ENCODE measurements around the gene JUP.

The JUP gene

GRCh38 chr17:41806685-41807445 is 20.4 kb upstream of the JUP start:
- FAIRE-seq = no peak

- no peak for FAIRE-seq
These were observed 16.8 kb upstream of the JUP start for GRCh38 chr17:41803049-41804020.

GRCh38 chr17:41801374-41802271 is 15.1 kb upstream of the JUP start:
- FAIRE-seq = peak; percentile 19

GRCh38 chr17:41800601-41801373 is 14.3 kb upstream of the JUP start:
- FAIRE-seq = no peak

GRCh38 chr17:41799366-41799765 is 12.9 kb upstream of the JUP start:
- FAIRE-seq = no peak

DNA sequence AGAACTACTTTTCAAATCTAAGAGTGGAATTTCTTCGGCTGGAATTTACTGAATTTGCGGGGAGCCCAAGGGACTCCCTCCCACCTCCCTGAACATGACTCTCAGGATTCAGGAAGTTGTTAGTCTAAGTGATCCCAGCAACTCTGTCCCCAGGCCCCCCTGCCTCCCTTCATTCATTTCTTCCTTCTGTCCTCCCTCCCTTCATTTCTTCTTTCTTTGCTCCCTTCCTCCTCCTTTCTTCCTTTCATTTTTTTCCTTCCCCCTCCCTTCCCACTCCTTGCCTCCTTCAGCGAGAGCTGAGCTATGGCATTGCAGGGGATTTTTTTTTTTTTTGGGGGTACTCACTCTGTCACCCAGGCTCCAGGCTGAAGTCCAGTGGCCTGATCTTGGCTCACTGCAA is 10.9 kb upstream of the JUP start:
- FAIRE-seq = no peak

- no peak for FAIRE-seq
These were observed 9.8 kb upstream of the JUP start for GRCh38 chr17:41796121-41796895.

DNA sequence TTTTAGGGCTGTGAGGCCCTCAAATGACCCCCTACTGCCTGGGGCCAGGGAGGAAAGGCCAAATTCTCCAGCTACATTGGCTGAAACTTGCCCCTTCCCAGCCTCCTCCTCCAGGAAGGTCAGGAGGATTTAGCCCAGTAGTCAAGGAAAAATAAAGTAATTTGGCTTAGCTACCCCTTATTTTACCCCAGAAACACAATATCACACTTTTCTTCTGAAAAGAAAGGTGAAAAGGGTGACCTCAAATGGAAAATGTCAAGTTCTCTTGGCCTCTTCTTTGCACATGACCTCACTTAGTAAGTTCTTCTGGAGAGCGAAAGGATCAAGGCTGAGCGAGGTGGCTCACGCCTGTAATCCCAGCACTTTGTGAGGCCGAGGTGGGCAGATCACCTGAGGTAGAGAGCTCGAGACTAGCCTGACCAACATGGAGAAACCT is 8.0 kb upstream of the JUP start:
- FAIRE-seq = no peak

DNA sequence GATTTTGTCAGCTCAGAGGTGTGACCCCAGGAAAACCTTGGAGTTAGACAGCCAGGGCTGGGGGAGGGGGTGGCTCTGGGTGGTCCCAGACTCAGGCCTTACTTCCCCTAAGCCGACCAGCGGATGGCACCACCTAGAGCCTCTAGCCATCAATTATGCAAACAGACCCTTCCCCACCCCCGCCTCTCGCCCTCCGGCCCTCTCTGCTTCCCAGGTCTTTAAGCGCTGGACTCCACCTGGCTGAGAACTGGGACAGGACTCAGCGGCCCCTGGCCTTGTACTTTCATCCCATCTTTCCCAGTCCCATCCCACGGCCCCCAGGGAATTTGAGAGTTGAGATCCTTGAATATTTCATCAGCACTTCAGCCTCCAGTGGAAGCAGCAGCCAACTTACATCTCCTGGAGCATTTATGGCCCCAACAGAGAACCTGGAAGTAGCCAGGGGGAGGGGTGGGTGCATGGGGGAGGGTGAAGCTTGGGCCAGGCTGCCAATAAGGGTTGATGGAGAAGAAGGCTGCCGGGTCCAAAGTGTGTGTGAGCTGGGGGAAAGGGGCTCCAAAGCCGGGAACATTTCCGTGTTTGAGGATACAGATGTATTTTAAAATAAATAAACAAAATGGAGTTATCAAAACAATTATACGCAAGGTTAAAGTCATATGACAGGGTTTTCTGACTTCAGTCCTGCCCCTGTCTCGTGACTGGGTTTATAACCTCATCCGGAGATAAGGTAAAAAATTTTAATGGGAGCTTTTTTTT is 7.5 kb upstream of the JUP start:
- FAIRE-seq = no peak

DNA sequence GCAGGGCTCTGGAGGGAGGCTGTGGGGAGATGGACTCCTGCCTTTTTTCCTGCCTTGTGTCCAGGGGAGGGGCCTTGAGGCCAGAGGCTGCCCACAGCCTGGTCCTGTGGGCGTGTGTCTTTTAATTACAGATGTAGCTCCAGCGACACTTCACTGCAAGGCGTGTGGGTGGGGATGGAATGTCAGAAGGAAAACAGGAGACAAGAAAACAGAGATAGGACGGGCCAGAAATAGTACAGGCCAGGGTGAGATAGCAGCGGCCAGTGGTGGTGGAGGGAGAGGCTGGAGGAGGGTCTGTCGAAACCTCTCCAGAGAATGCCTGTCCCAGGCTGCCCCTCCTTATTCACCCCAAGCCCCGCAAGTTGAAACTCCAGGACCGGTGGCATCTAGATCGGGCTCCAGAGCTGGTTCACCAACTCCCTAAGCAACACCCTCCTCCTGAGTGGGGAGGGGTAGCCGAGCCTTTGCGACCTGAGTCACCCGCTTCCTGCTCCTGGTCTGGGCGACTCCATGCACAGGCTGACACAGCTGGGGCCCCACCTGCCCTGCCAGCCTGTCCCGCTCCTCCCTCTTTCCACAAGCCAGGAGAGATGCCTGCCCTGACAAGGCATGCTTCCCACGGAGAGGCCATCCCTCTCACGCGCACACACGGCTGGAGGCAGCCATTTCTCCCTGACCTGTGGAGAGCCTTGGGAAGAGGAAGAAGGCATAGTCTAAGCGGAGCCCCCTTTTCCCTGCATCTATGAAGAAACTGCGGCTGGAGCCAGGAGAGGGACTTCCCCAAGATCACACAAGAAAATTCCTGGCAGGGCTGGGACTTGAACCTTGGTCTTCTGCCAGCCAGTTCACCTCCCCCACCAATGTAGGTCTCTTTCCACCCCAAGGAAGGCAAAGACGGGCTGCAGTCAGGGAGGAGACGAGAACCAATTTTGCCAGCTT is 6.6 kb upstream of the JUP start:
- no peak for FAIRE-seq

DNA sequence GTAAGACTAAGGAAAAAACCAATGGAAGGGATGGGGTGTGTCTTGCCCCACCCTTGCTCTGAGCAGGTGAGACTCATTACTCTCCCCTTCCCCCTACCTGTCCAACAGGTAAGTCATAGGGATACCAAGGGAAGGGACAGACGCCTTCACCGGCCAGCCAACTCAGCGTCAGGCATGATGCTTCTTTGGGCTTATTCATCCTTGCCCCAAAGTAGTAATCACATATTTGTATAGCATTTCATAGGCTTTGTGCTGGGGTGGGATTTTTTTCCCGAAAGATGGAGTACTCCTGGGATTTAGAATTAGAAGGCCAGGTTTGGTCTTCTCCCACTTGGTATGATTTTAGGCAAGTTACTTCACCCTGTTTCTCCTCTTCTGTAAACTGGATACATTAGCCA is 509 bp upstream of the JUP start:
- FAIRE-seq = no peak

- no peak for FAIRE-seq
These were observed 668 bp downstream of the JUP start for GRCh38 chr17:41785859-41786226.

DNA sequence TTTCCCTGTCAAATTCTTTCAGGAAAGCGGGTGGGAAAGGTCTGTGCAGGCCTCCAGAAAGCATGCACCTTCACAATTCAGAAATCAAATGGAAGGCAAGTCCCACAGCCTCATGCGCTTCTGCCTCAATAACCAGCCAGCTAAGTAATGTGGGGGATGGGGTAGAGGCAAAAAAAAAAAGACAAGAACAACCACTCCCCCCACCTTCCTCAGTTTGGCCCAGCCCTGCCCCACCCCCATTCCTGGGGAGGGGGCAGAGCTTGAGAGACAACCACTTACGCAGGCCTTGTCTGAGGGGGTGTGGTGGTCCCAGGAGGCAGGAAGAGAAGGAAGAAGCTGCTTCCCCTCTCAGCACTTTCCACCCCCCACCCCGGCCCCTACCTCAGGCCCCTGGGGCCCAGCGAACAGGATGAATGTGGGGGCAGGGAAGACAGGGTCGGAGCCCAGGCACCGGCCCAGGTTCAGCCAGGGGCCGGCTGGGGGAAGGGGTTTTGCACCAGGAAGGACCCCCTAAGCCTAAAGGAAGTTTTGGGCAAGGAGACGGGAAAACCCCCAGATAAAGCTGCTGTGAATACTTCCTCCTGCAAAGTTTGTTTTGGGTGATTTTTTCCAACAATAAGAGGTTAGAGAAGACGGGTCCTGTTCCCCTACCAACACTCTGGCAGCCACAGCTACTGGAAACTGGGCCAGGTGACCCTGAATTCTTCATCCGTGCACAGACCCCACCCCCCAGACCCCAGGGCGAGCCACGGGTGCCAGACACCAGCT is 1.2 kb downstream of the JUP start:
- FAIRE-seq = no peak

DNA sequence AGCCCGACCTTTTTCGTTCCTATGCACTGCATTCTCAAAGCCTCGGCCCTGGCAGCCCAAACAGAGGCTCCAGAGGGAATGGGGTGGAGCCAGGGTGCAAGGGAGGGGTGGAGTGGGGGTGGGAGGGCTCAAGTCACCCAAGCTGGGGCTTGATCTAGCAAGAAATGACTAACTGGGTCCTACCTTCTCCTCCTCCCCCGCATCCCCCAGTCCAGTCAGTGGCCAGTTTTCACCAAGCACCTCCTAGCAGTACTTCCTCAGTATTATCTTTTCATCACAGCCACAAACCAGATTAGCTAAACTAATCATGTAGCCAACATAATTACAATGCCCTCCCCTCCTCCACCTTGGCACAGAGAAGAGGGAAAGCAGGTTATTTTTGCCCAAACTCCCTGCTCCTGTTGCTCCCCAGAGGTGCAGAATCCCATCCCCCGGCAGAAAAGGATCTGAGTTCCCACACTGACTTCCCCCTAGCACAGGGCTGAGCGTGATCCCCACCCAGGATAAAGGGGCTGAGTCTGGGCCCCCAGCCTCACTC is 2.2 kb downstream of the JUP start:
- no peak for FAIRE-seq

GRCh38 chr17:41782142-41782541 is 4.4 kb downstream of the JUP start:
- no peak for FAIRE-seq

DNA sequence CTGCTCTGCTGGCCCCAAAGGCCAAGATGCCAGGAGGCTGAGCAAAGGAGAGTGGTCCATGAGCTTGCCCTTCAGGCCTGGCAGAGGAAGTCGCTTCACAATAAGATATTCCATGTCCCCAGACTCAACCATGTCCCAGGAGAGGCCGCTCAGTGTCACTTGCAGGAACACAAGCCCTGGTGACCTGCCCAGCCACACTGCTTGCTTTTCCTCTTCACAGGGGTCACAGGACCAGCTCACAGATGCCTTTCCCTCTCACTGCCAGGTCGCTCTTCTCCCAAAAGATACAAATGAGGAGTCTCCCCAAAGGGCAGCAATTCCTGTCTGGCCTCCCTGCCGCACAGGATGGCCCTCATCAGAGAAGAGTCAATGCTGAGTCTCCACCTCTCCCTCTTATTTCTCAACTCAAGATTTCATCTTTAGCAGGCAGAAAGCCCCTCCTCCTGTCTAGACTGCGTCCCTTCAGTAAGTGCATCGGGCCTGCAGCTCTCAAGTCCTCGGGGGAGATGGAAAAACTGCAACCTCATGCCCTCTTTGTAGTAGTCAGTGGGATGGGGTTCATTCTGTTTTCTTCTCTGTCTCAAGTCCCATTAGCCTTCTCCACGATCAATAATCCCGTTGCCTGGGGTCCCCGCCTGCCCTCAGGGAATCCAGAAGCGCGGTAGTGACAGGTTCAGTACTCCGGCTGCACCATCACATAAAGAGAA is 5.0 kb downstream of the JUP start:
- no peak for FAIRE-seq

GRCh38 chr17:41779954-41780353 is 6.6 kb downstream of the JUP start:
- FAIRE-seq = no peak
